ENCODE data around the gene RASAL3.

DNA sequence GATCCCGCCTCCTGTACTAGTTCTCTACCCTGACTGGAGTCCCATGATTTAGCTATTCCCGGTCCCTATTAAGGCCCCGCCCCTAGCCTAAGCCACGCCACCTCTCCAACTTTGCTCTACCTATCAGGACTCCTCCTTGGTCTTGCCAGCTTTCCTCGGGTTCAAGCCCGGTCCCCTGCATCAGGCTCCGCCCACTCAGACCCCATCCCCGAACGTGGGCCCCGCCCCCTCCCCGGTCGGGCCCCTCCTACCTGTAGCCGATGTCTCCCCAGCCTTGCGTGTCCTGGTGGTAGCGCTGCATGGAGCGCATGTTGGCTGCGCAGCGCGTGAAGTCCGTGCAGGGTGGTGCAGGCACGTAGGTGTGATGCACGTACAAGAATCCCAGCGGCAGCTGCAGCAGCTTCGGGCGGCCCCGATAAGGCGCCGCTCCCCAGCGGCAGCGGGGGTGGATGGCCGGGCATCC lies 7.3 kb upstream of the RASAL3 start:
- TF ChIP-seq, protein P1, sequence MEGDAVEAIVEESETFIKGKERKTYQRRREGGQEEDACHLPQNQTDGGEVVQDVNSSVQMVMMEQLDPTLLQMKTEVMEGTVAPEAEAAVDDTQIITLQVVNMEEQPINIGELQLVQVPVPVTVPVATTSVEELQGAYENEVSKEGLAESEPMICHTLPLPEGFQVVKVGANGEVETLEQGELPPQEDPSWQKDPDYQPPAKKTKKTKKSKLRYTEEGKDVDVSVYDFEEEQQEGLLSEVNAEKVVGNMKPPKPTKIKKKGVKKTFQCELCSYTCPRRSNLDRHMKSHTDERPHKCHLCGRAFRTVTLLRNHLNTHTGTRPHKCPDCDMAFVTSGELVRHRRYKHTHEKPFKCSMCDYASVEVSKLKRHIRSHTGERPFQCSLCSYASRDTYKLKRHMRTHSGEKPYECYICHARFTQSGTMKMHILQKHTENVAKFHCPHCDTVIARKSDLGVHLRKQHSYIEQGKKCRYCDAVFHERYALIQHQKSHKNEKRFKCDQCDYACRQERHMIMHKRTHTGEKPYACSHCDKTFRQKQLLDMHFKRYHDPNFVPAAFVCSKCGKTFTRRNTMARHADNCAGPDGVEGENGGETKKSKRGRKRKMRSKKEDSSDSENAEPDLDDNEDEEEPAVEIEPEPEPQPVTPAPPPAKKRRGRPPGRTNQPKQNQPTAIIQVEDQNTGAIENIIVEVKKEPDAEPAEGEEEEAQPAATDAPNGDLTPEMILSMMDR (conservative IDR thresholded peaks at IDR 0.05; ENCODE audit: low read length), result no peak
- TF ChIP-seq EZH2phosphoT487 (IDR thresholded peaks at IDR 0.05; ENCODE audit: borderline replicate concordance), result no peak
